Effector CD4-positive, alpha-beta T cell (primary cell): Measurements from ENCODE around the gene PIEZO2. TPM values are rescaled to one million over a fixed set of nuclear protein-coding genes. Genes with fewer than 3 reads are reported as not detected.
"Not testable (repeated sequence)": the region's sequence is repeated elsewhere in the genome, so short reads cannot be mapped to it uniquely, and the experiment has no call there.

Source experiments
- DNase-seq: peaks from one replicate; pipeline ENCODE4 v3.0.0-alpha.2; 2020
- total RNA-seq: gene quantifications from one replicate; lab custom pipeline; 2026; lab: John Stamatoyannopoulos, UW

PIEZO2 gene
- not detected for total RNA-seq

DNA sequence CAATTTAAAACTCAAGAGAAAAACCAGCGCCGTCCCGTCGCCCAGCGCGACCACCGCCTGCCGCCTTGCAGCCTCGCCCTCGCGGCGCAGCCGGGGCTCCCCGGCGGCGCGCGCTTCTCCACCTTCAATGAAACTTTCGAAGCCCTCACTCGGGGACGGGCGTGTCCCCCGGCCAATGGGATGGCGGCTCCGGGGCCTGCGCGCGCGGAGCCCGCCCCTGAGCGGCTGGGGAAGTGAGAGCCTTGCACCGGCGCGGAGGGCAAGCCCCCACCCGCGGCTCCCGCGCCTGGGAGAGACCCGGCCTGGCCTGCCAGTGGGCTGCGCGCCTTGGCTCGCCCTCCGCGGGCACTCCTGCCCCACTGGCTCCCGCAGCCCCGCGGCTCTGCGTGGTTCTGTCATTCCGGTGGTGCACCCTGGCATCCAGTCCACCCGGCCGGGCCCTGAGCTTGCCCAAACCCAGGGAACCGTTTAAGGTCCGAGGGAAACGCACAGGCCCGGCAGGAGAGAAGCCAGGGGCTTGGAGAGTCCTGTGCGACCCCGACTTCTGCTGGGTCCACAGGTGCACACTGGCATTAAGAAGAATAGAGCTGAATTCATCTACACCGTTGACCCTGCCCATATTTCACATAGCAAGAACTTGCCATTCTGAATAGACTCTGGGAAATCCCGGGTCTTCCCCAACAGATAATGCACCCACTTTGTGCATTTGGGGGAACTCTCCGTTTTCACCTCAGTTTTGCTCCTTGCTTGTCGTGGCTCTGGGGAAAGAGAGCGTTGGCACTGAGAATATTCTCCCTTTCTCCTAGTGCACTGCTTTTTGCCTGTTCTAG lies at the start of gene PIEZO2:
Gene PIEZO2 (minus strand): TSS at position 129 of the 830 bp plus-strand sequence. CDS start 981 bp downstream, outside the sequence.
- DNase-seq: no peak

DNA sequence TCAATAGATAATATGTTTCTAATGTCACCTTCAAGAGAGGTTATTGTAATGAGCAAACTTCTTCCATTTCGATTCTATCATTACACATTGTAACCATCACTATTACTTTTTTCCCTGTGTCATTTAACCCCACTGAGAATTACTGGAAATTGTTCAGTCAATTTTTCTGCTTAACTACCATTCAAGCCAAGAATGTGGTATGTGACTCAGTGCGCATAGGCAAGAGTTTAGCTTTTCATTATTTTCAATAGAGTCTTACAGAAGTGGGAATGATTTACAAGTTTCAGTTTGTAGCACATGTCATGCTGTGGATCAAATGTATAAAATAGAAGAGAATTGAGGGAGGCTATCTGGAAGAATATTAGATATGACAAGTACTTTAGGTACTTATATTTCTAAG lies 34.3 kb upstream of the PIEZO2 start:
- DNase-seq: no peak

DNA sequence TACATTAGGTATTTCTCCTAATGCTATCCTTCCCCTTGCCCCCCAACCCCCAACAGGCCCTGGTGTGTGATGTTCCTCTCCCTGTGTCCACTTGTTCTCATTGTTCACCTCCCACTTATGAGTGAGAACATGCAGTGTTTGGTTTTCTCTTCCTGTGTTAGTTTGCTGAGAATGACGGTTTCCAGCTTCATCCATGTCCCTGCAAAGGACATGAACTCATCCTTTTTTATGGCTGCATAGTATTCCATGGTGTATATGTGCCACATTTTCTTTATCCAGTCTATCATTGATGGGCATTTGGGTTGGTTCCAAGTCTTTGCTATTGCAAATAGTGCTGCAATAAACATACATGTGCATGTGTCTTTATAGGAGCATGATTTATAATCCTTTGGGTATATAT lies 32.3 kb upstream of the PIEZO2 start:
- not testable (repeated sequence) for DNase-seq

DNA sequence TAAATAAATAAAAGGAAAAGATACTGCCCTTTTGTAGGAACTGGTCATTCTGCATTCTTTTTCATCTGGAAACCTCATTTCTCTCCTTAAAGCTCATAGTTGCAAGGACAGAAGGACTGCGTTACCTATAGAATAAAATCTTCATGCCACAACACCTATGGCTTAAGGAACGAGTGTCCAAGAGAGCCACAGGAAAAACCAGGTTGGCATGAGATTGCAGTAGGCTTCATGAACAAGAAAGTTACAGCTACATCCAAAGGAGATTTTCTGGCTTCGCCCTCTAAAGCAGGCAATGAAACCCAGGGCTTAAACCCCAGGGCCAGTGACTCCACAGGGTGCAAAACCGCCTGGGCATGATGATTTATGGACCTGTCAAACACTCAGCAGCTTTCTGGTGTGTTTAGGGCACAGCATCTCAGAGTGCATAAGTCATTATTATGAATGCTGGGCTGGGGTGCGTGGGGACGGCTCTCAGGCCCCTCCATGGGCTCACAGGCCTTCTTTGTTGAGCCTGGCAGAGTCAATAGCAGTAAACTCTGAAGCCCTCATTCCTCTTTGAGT lies 30.7 kb upstream of the PIEZO2 start:
- no peak for DNase-seq

DNA sequence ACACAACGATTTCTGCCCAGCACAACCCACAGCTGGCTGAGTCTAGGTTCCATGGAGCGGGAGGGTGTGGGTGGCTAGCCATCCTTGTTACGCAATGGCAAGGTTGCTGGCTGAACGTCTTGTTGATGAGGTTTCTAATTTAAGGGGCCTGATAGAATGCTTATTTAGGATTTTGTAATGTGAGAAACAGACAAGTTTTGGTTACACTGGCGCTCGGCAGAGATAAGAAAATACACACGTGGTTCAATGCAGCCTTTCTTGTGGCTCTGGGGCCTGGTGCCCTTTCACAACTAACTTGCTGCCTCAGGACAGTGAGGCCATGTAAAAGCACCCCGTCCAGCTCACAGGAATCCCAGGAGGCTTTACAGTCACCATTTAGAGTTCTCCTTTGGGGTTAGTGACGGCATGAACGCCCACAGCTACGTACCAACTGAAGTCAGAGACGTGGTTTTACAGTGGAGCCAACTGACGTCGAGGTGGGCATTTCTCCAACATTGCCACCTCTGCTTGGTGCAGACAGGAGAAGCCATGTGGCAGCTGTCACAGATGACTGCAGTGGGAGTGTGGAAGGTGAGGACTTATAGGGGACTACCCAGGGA lies 29.7 kb upstream of the PIEZO2 start:
- DNase-seq: no peak

DNA sequence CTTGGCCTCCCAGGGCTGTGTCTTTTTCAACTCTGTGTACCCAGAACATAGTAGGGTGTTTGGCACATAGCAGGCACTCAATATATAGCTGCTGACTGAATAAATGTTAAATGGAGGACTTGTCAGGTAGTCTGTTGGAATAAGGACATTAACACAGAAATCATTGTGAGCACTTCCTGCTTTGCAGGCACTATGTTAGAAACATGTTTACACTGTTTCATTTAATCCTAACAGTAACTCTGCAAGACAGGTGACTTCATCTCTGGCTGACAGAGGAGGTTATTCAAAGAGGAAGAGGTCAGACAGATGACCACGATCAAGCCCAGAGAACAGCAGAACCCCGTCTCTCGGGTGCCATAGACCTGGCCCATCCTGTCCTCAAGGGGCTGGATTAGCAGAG lies 28.0 kb upstream of the PIEZO2 start:
- DNase-seq: no peak

DNA sequence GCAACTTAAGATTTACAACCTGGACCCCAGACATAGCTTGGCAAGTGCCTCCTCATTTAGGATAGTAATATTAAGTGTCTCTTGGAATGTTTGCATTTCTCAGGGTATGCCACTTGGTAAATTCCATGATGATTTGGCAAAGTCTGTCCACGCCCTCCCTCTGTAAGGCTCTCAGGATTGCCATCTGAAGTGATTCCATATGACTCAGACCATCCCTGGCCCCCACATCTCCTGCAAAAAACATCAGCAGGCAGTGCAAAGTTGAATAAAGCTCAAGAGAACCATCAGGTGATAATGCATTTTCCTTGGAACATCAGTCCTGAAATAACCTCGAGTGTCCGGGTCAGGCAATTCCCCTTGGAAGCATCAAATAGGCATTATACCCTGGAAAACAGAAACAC lies 27.1 kb upstream of the PIEZO2 start:
- no peak for DNase-seq

DNA sequence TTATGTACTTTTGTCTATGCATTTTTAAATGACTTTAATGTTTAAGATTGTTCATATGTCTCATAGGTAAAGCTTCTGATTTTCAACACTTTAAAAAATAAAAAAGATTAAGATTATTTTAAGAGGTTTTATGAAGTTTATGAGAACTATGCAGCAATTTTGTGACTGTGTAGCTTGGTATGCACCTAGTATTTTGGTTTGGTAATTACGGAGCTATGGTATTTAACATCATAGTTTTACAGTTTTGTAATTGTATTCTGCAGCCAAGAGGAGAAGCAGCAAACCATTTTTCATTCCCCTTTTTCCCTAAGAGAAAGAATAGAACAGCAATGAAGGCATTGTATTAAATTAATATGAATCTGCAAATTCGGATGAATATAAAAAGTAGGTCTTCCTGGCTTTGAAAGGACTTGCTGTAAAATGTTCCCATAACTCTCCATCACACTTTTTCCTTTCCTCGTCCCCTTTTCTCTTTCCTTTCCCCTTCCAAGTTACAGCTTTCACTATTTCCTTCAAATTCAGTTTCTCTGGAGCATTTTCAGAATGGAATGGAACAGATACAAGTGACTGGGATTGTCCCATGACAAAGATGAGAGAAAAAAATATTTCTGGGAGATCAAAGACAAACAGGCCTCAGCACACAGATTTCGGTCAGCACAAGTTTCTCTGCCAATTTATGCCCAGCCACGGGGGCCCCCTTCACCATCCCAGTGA lies 26.1 kb upstream of the PIEZO2 start:
- no peak for DNase-seq

DNA sequence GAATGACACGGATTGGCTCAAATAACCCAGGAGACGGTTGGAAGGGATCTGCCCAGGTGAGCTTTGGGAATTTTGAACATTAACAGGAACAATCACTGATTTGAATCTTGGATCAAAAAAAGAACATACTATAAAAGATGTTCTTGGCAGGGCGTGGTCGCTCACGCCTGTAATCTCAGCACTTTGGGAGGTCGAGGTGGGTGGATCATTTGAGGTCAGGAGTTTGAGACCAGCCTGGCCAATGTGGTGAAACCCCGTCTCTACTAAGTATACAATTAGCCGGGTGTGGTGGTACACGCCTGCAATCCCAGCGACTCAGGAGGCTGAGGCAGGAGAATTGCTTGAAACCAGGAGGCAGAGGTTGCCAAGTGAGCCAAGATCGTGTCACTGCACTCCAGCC lies 24.8 kb upstream of the PIEZO2 start:
- DNase-seq: not testable (repeated sequence)

DNA sequence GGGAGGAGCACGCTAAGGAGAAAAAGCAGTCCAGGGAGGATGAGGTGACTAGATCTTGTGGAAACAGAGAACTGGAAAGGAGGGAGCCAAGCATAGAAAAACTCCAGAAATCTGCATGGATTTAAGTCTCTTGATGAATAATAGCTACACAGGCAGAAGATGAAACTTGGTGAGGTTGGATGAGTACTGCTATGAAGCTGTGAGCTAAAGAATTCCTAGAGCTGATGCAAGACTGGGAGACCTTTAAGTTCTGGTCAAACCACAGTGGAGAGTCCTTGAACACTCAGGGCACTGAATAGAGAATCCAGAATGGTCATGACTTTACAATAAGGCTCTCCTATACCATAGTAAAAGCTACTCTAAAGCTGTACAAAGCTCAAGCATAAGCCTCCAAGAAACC lies 18.4 kb upstream of the PIEZO2 start:
- no peak for DNase-seq

DNA sequence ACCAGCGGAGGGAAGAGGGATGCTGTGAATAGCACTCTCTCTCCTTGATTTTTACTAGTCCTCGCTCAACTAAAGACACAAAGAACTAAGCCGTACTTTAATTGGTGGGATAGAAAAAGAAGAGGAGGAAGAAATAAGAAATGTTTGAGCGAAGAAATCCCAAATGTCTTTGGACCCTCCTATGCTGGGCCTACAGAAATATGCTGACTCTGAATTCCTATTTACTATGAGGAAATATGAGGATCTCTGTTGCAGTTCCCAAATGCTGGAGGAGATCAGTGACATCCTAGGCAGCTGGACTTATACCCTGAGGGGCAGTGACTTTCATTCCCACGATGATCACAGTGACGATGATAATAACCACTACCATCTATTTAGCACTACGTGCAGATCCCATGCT lies 16.6 kb upstream of the PIEZO2 start:
- no peak for DNase-seq

DNA sequence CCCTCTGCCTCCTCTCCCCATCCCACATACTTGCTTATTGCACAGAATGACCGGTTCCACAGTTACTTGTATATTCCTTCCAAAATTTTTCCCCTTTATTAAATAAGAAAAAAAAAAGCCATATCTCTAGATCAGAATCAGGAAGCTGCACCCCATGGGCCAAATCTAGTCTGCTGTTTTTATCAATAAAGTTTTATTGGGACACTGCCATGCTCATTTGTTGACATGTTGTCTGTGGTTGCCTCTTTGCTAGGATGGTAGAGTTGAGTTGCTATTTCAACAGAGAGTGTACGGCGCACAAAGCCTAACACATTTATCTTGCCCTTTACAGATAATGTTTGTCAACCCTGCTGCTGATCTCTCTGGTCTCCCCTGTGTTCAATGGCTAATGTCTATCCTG lies 15.8 kb upstream of the PIEZO2 start:
- no peak for DNase-seq

DNA sequence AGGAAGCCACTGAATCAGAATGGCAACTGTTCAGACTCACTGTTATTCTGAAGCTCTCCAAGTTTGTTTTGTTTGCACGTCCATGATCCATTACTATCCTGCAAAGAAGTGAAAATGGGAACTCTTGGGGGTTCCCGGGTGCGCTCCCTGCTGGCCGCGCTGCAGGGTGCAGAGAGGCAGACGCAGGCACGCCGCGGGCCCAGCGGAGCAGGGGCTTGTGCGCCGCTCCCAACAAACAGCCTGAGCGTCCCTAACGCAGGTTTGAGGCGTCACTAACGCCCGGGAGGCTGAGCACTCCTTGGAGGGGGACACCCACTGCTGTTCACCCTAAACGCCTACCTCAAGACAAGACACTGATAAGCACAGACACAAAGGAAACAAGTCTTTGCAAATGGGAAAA lies 14.3 kb upstream of the PIEZO2 start:
- DNase-seq: no peak

DNA sequence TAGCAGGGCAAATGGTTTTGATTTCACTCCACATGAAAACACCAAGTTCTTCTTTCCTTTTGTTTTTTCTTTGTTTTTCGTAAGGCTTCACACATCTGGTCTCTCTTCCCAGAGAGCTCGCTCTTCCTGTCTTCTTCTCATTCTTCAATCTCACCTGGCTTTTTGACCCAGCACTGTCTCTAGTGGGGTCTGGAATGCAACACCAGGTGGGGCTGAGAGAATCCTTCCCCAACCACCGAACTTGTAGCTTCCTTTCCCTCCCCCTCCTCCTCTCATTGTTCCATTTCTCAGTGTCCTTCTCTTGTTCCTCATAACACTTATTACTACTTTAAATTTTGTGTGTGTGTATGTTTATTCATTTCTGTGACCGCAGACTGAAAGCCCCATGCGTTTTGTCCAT lies 13.5 kb upstream of the PIEZO2 start:
- no peak for DNase-seq

DNA sequence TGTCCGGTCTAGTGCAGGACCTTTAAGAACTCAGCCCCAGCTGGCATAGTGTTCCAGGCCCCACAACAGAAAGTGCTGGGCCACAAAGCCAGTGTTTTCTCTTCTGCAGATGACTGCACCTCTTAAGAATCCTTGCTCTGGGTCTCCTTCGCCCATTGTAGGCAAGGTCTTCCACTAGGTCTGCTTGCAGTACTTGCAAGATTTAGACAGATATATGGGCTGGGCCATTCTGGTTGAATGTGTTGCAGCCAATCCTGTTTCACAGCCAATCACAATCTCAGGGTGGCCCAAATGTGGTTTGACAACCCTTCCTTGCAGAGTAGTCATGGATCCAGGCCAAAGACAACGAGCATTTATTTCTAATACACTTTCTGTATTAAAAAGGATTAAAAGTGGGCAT lies 13.1 kb upstream of the PIEZO2 start:
- no peak for DNase-seq

DNA sequence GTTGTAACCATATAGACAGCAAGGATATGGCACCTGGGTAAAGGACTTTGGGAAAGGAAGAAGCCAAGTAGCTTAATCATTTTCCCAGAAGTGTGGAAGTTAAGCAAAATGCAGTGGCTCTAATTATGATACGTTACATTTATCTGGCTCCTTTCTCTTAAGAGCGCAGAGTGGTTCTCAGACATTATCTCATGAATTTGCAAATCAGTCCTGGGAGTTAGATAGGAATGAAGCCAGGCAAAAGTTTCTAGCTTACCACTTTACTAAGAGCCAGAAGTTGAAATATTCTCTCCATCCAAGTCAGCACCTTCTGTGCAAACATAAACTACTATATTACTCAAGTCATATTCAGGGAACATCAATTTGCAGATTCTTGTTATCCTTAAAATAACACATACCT lies 10.9 kb upstream of the PIEZO2 start:
- no peak for DNase-seq

DNA sequence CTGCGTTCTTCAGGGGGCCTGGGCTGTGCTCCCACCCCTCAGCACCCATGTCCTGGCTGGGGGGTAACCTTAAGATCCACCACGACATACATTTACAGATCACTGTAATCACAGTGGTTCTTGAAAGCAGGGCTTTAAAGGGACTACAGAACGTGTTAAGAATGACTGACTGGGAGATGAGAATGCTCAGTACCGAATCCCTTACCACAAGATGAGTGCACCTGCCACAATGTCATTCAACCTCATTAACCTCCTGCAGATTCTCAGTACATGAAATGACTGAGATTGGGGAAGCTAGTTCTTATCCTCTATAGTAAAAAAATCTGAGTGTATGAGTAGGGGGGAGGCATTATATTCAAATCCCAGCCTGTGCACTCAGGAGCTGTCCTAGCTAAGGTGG lies 10.5 kb upstream of the PIEZO2 start:
- DNase-seq: no peak

DNA sequence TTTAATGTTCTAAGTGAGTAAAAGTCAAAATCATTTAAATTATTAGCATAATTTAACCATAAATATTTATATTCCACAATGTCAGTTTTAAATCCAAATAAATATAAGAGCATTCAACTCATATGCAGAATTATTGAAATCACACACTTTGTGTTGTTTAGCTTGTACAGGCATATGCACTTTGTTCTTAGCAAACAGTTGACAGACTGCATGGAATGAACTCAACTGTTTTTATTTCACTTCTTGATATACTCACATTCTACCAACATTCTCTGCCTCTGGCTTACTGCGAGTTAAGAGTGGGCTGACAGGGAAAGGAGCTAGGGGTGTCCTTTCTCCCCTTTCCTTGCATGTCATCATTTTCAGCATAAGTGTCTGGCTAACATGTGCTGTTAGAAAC lies 7.6 kb upstream of the PIEZO2 start:
- no peak for DNase-seq

DNA sequence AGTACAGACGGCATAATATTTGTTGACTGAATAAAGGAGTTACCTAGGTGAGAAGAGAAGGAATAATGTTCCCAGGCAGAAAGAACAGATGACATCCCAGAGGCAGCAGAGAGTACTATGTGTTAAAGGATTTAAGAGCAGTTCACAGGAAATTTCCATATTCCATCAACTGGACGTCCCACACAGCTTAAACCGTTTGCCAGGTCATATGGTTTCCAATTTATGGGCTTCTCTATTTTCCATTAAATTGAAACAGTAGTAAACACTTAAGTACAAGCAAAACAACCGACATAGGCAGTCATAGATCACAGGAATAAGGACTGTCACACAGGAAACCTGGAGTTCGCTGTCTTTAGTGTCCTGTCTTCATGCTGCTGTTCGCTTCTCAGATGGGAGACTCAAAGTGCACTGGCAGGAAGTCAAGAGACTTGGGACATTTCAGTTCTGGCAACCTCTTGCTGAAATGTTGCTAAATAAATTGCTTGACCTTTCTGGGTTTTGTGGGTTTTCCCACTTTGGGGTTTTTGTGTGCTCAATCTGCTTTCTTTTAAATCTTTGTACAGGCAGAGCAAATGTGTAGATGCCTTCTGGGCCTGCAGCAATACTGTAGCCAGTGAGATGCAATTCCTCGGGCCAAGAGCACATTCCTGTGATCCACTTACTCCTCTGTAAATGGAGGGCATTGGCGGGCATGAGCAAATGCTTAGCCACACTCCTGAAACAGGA lies 5.8 kb upstream of the PIEZO2 start:
- DNase-seq: no peak

DNA sequence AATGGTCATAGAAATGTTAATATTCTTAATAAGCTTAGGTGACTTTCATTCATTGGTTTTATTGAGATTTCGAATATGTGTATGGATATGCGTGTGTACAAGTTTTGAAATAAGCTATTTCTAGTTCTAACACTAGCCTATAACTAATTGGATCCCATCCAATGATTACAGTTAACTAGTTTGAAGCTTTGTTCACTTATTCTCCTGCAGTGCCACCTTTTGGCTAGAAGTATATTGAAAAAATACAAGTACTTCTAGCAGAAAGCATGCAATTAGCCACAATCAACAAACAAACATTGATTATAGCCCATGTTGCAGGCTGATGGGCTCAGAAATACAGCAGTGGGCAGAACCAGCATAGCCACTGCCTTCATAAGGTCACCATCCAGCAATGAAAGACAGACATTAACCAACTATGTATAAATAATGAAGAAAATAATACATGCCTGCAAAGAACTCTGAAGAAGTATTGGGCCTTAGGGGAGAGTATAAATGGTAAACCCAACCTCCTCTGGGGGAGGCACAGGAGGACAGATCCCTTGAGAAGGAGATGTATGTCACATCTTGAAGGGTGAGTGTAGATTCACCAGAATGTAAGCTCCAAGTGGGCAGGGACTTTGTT lies 5.1 kb upstream of the PIEZO2 start:
- no peak for DNase-seq

DNA sequence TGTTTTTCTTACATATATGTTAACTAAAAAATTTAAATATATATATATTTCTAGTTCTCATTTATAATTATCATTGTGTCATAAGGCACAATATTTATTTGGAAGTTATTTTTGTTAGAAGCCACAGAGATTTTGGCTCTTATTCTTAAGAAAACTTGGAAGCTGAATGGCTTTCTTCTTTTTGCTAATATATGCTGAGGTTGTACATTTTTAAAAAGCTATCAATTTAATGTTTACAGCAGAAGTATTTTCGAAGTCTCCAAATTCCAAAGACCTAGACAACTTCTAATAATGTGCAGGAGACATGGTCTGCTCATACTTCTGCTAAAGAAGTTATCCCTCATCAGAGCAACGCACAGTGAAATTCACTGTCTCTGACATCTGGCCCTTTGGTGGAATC lies 3.7 kb upstream of the PIEZO2 start:
- DNase-seq: no peak

DNA sequence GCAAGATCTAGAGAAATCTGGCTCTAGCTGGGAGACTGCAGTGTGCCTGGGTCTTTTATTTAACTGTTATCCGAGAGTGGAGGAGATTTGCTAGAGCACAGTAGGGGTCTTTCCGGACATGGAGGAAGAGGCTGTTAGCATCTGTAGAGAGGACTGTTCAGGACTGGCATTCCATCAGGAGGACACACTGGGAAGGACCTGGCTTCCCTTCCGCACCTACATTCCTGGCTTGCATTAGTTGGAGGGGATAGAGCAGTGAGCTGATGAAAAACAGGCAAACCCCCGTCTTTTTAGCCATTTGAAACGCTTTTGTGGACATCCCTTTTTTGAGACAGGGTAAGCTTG lies 874 bp upstream of the PIEZO2 start:
- no peak for DNase-seq
